OCI-LY3 (cell line): ENCODE results near the gene ZNF585A.

ENCODE experiments used
- H2AFZ ChIP-seq: fragments of 200-600, 300-600 bp; shearing (Covaris generic); 2 replicates; pipeline ENCODE4 v1.6.0; 2014; ENCODE audit warnings: antibody characterized with exemption, low read depth, low read length
- H3K27ac ChIP-seq: fragments of 200-600, 300-600 bp; sonication (generic); 2 replicates; pipeline ENCODE4 v1.5.1; 2014; ENCODE audit warnings: mild to moderate bottlenecking, low read length, moderate library complexity, mixed read lengths
- H3K27me3 ChIP-seq: fragments of 200-600, 300-600 bp; sonication (generic); 2 replicates; pipeline ENCODE4 v1.6.1; 2014; ENCODE audit warnings: low read depth, low read length, mixed read lengths
- H3K36me3 ChIP-seq: fragments of 200-600, 300-600 bp; sonication (generic); replicated peaks from 2 replicates; pipeline ENCODE3; 2014; ENCODE audit warnings: low read depth, low read length, mixed read lengths
- H3K4me1 ChIP-seq: fragments of 300-600, 200-600 bp; sonication (generic); 2 replicates; pipeline ENCODE4 v1.6.1; 2014; ENCODE audit warnings: low read length, mixed read lengths
- H3K4me2 ChIP-seq: fragments of 200-600, 300-600 bp; sonication (generic); 2 replicates; pipeline ENCODE4 v1.6.1; 2014; ENCODE audit warnings: low read length, mixed read lengths
- H3K4me3 ChIP-seq: fragments of 300-600, 200-600 bp; sonication (generic); 2 replicates; pipeline ENCODE4 v1.5.1; 2014; ENCODE audit warnings: antibody characterized with exemption, mild to moderate bottlenecking, low read length, moderate library complexity
- H3K79me2 ChIP-seq: fragments of 300-600, 200-600 bp; shearing (Covaris generic); 2 replicates; pipeline ENCODE4 v1.6.1; 2014; ENCODE audit warnings: mild to moderate bottlenecking, low read length, mixed read lengths
- H3K9ac ChIP-seq: fragments of 300-600, 200-600 bp; shearing (Covaris generic); 2 replicates; pipeline ENCODE4 v1.6.0; 2014; ENCODE audit warnings: mild to moderate bottlenecking, low read length, moderate library complexity
- H3K9me3 ChIP-seq: fragments of 200-600, 300-600 bp; shearing (Covaris generic); 2 replicates; pipeline ENCODE4 v1.6.1; 2014; ENCODE audit warnings: low read length, mixed read lengths; ENCODE audit not compliant: insufficient read depth
- H4K20me1 ChIP-seq: fragments of 200-600, 300-600 bp; sonication (generic); 2 replicates; pipeline ENCODE4 v1.6.1; 2016; ENCODE audit warnings: low read length, mixed read lengths; ENCODE audit not compliant: insufficient read depth
- EZH2phosphoT487 ChIP-seq: fragments of 200-600 bp; shearing (Covaris generic); IDR thresholded peaks from 2 replicates; pipeline ENCODE4 v1.6.1; 2018; ENCODE audit warnings: antibody characterized with exemption, mixed run types, low read depth
- TF ChIP-seq, protein P1 (sequence below): fragments of 200-600, 300-600 bp; sonication (generic); IDR thresholded peaks from 2 replicates; pipeline ENCODE4 v1.5.1; 2014; ENCODE audit warnings: antibody characterized with exemption, low read length, low read depth

Gene ZNF585A

GRCh38 chr19:37165635-37166034, 6.9 kb downstream of the ZNF585A start:
- H3K9me3 ChIP-seq = no peaks in the 10 kb centered on the region; the same call in 1 of the 2 replicates

GRCh38 chr19:37160153-37160552, 12.3 kb downstream of the ZNF585A start:
- Histone ChIP-seq H3K9me3 (peaks cover 28% of the 10 kb centered on the region), H3K4me1 (no peaks in the 10 kb centered on the region), H3K4me3 (no peak overlapping the region), H3K27ac (no peak overlapping the region), H3K79me2 (no peaks in the 10 kb centered on the region), H3K36me3 (peaks cover 54% of the 10 kb centered on the region), H2AFZ (no peak overlapping the region), H3K27me3 (no peaks in the 10 kb centered on the region), H4K20me1 (no peaks in the 10 kb centered on the region), H3K9ac (no peak overlapping the region), H3K4me2 (no peak overlapping the region)
- TF ChIP-seq EZH2phosphoT487 = no peak
- TF ChIP-seq, protein P1, sequence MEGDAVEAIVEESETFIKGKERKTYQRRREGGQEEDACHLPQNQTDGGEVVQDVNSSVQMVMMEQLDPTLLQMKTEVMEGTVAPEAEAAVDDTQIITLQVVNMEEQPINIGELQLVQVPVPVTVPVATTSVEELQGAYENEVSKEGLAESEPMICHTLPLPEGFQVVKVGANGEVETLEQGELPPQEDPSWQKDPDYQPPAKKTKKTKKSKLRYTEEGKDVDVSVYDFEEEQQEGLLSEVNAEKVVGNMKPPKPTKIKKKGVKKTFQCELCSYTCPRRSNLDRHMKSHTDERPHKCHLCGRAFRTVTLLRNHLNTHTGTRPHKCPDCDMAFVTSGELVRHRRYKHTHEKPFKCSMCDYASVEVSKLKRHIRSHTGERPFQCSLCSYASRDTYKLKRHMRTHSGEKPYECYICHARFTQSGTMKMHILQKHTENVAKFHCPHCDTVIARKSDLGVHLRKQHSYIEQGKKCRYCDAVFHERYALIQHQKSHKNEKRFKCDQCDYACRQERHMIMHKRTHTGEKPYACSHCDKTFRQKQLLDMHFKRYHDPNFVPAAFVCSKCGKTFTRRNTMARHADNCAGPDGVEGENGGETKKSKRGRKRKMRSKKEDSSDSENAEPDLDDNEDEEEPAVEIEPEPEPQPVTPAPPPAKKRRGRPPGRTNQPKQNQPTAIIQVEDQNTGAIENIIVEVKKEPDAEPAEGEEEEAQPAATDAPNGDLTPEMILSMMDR = no peak

More at GRCh38 chr19:37165635-37166034, 6.9 kb downstream of the ZNF585A start:
- H3K9ac ChIP-seq = no peak overlapping the region
- H3K36me3 ChIP-seq = peaks cover 49% of the 10 kb centered on the region
- H3K4me1 ChIP-seq = no peaks in the 10 kb centered on the region
- TF ChIP-seq EZH2phosphoT487 = no peak
- TF ChIP-seq, protein P1 = no peak
- H2AFZ ChIP-seq = no peak overlapping the region
- no peak overlapping the region for H3K27ac ChIP-seq
- no peaks in the 10 kb centered on the region for H3K27me3 ChIP-seq
- no peaks in the 10 kb centered on the region for H4K20me1 ChIP-seq
- no peak overlapping the region for H3K4me3 ChIP-seq
- H3K4me2 ChIP-seq = no peak overlapping the region
- H3K79me2 ChIP-seq = no peaks in the 10 kb centered on the region

- Histone ChIP-seq H3K79me2 (no peaks in the 10 kb centered on the region), H3K36me3 (peaks cover 25% of the 10 kb centered on the region)
Measured at GRCh38 chr19:37148214-37148613, 24.3 kb downstream of the ZNF585A start.

DNA sequence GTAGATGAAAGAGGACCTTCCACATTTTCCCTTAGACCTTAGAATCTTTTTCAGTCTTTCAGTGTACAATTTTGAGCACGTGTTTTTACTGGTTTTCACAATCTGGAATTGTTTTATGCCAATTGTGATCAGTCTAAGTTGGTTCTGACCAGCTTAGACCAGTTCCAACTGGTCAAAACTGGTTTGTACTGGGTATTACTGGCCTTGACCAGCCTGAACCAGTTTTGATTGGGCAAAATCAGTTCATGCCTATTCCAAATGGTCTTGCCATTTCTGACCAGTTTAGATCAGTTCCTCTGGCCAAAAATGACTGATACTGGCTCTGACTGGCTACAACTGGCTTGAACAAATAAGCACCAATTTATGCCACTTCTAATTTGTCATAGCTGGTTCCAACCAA, 36.4 kb downstream of the ZNF585A start:
- H3K79me2 ChIP-seq = no peaks in the 10 kb centered on the region
- H3K36me3 ChIP-seq = peaks cover 14% of the 10 kb centered on the region
- H3K27ac ChIP-seq = no peak overlapping the region
- no peak for TF ChIP-seq EZH2phosphoT487
- TF ChIP-seq, protein P1 = no peak
- H3K4me3 ChIP-seq = no peak overlapping the region
- no peak overlapping the region for H3K9ac ChIP-seq
- no peaks in the 10 kb centered on the region for H4K20me1 ChIP-seq
- no peaks in the 10 kb centered on the region for H3K4me1 ChIP-seq
- peaks cover 51% of the 10 kb centered on the region for H3K9me3 ChIP-seq
- no peak overlapping the region for H3K4me2 ChIP-seq
- H2AFZ ChIP-seq = no peak overlapping the region
- H3K27me3 ChIP-seq = no peaks in the 10 kb centered on the region

More at GRCh38 chr19:37148214-37148613, 24.3 kb downstream of the ZNF585A start:
- Histone ChIP-seq H3K4me3 (no peak overlapping the region), H3K9ac (no peak overlapping the region), H4K20me1 (no peaks in the 10 kb centered on the region), H3K9me3 (peaks cover 13% of the 10 kb centered on the region), H2AFZ (no peak overlapping the region), H3K27me3 (no peaks in the 10 kb centered on the region), H3K4me1 (no peaks in the 10 kb centered on the region), H3K4me2 (no peak overlapping the region), H3K27ac (no peak overlapping the region)
- no peak for TF ChIP-seq EZH2phosphoT487
- TF ChIP-seq, protein P1 = no peak
